ENCODE results near the gene GTF2IRD1.
"Not testable (repeated sequence)": the region's sequence is repeated elsewhere in the genome, so short reads cannot be mapped to it uniquely, and the experiment has no call there.

The GTF2IRD1 gene

GRCh38 chr7:74453322-74454011 lies at the start of gene GTF2IRD1:
GTF2IRD1 (plus strand) TSS chr7:74453906; CDS start chr7:74508081, 54,175 bp downstream.
- DNase-seq (ENCODE audit: low read depth in 1 of 2, low spot score in 1 of 2) = peak; percentile 22 to 30

- DNase-seq (ENCODE audit: low read depth in 1 of 2, low spot score in 1 of 2) = no peak
These were observed 49.4 kb upstream of the GTF2IRD1 start for GRCh38 chr7:74404388-74404700.

- no peak for DNase-seq (ENCODE audit: low read depth in 1 of 2, low spot score in 1 of 2)
These were observed 49.0 kb upstream of the GTF2IRD1 start for GRCh38 chr7:74404741-74405140.

GRCh38 chr7:74405191-74405898 lies 48.4 kb upstream of the GTF2IRD1 start:
- DNase-seq (ENCODE audit: low read depth in 1 of 2, low spot score in 1 of 2) = no peak

GRCh38 chr7:74405899-74406512 lies 47.7 kb upstream of the GTF2IRD1 start:
- no peak for DNase-seq (ENCODE audit: low read depth in 1 of 2, low spot score in 1 of 2)

- DNase-seq (ENCODE audit: low read depth in 1 of 2, low spot score in 1 of 2) = no peak
These were observed 45.7 kb upstream of the GTF2IRD1 start for GRCh38 chr7:74407958-74408357.

- DNase-seq (ENCODE audit: low read depth in 1 of 2, low spot score in 1 of 2) = no peak
These were observed 44.1 kb upstream of the GTF2IRD1 start for GRCh38 chr7:74409571-74409970.

- DNase-seq (ENCODE audit: low read depth in 1 of 2, low spot score in 1 of 2) = no peak
These were observed 42.9 kb upstream of the GTF2IRD1 start for GRCh38 chr7:74410772-74411171.

- not testable (repeated sequence) for DNase-seq (ENCODE audit: low read depth in 1 of 2, low spot score in 1 of 2)
These were observed 42.1 kb upstream of the GTF2IRD1 start for GRCh38 chr7:74411571-74411970.

- no peak for DNase-seq (ENCODE audit: low read depth in 1 of 2, low spot score in 1 of 2)
These were observed 41.6 kb upstream of the GTF2IRD1 start for GRCh38 chr7:74412056-74412455.

- no peak for DNase-seq (ENCODE audit: low read depth in 1 of 2, low spot score in 1 of 2)
These were observed 41.1 kb upstream of the GTF2IRD1 start for GRCh38 chr7:74412603-74413002.

- not testable (repeated sequence) for DNase-seq (ENCODE audit: low read depth in 1 of 2, low spot score in 1 of 2)
These were observed 38.9 kb upstream of the GTF2IRD1 start for GRCh38 chr7:74414595-74415333.

- peak; percentile 26 to 33 for DNase-seq (ENCODE audit: low read depth in 1 of 2, low spot score in 1 of 2)
These were observed 36.2 kb upstream of the GTF2IRD1 start for GRCh38 chr7:74417419-74417971.

GRCh38 chr7:74418076-74418475 lies 35.6 kb upstream of the GTF2IRD1 start:
- DNase-seq (ENCODE audit: low read depth in 1 of 2, low spot score in 1 of 2) = no peak

GRCh38 chr7:74418538-74418937 lies 35.2 kb upstream of the GTF2IRD1 start:
- no peak for DNase-seq (ENCODE audit: low read depth in 1 of 2, low spot score in 1 of 2)

- DNase-seq (ENCODE audit: low read depth in 1 of 2, low spot score in 1 of 2) = not testable (repeated sequence)
These were observed 34.5 kb upstream of the GTF2IRD1 start for GRCh38 chr7:74419232-74419631.

GRCh38 chr7:74420006-74420405 lies 33.7 kb upstream of the GTF2IRD1 start:
- DNase-seq (ENCODE audit: low read depth in 1 of 2, low spot score in 1 of 2) = no peak

- DNase-seq (ENCODE audit: low read depth in 1 of 2, low spot score in 1 of 2) = no peak
These were observed 29.3 kb upstream of the GTF2IRD1 start for GRCh38 chr7:74424291-74424880.

- no peak for DNase-seq (ENCODE audit: low read depth in 1 of 2, low spot score in 1 of 2)
These were observed 25.7 kb upstream of the GTF2IRD1 start for GRCh38 chr7:74428023-74428422.

- no peak for DNase-seq (ENCODE audit: low read depth in 1 of 2, low spot score in 1 of 2)
These were observed 24.5 kb upstream of the GTF2IRD1 start for GRCh38 chr7:74429153-74429747.

- DNase-seq (ENCODE audit: low read depth in 1 of 2, low spot score in 1 of 2) = not testable (repeated sequence)
These were observed 23.3 kb upstream of the GTF2IRD1 start for GRCh38 chr7:74430409-74430808.
